GM18517 (cell line): ENCODE results near the gene TMEM109.

ENCODE experiments used
- ATAC-seq: cut with Tn5 transposase; IDR thresholded peaks from one replicate; pipeline ENCODE4 v1.9.1; 2021; ENCODE audit warnings: mild to moderate bottlenecking, moderate library complexity; ENCODE audit not compliant: unreplicated experiment

TMEM109 gene

GRCh38 chr11:60924906-60925853 lies 11.2 kb downstream of the TMEM109 start:
- no peak for ATAC-seq

GRCh38 chr11:60925868-60926267 lies 11.9 kb downstream of the TMEM109 start:
- no peak for ATAC-seq

DNA sequence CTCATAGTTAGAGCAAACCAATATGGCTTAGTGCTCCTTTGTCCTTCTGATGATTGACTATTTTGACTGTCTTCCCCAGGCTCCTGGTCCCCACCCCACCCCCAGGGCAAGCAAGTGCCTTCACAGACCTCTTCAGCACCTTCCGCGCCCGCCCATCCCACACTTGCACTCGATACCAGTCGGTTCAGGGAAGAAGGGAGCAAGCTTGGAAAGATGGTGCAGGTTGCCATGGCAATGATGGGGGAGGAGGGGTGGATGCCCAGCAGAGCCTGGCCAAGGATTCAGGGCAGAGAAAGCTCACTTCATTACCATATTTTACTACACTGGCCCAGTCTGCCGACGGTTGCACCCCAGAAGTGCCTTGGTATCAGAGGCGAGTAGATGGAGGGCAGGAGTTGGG lies 12.5 kb downstream of the TMEM109 start:
- no peak for ATAC-seq

- ATAC-seq = no peak
These were observed 13.2 kb downstream of the TMEM109 start for GRCh38 chr11:60927061-60927592.

DNA sequence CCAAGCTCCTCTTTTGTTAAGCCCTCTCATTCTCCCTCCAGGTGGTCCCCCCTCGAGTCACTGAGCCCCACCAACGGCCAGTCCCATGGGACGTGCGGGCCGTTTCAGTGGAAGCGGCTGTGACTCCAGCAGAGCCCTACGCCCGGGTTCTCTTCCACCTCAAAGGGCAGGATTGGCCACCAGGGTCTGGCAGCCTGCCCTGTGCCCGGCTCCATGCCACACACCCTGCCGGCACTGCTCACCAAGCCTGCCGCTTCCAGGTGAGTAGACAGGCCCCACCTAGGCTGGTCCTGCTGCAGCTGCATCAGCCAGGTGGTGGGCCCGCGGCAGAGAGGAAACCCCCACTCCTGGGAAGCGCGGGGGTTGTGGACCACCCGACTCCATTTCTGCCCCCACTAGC lies 13.6 kb downstream of the TMEM109 start:
- no peak for ATAC-seq

DNA sequence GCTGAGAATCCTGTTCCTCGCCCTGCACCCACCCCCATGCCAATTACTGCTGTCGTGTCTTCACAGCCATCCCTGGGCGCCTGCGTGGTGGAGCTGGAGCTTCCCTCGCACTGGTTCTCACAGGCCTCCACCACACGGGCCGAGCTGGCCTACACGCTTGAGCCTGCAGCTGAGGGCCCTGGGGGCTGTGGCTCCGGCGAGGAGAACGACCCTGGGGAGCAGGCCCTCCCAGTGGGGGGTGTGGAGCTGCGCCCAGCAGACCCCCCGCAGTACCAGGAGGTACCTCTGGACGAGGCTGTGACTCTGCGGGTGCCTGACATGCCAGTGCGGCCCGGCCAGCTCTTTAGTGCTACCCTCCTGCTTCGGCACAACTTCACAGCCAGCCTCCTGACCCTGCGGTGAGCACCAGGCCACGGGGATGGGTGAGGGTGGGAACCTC lies 14.6 kb downstream of the TMEM109 start:
- no peak for ATAC-seq

- no peak for ATAC-seq
These were observed 15.8 kb downstream of the TMEM109 start for GRCh38 chr11:60929764-60930163.

GRCh38 chr11:60930394-60930793 lies 16.4 kb downstream of the TMEM109 start:
- ATAC-seq = no peak

DNA sequence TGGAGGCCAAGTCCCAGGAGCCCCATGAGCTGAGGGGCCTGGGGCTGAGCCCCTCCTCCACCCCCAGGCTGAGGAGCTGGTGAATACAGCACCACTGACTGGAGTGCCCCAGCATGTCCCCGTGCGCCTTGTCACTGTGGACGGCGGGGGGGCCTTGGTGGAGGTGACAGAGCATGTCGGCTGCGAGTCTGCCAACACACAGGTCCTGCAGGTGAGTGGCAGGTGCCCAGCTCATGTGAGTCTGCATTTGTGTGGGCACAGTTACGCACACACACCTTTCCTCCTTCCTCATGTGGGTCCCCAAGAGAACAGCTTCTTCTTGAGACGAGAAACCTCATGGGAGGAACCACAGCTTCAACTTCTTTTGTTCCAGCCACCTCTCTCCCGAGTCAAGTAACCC lies 18.0 kb downstream of the TMEM109 start:
- no peak for ATAC-seq

GRCh38 chr11:60932605-60933356 lies 18.8 kb downstream of the TMEM109 start:
- no peak for ATAC-seq

GRCh38 chr11:60933416-60934123 lies 19.6 kb downstream of the TMEM109 start:
- ATAC-seq = no peak

- no peak for ATAC-seq
These were observed 20.3 kb downstream of the TMEM109 start for GRCh38 chr11:60934124-60934789.

DNA sequence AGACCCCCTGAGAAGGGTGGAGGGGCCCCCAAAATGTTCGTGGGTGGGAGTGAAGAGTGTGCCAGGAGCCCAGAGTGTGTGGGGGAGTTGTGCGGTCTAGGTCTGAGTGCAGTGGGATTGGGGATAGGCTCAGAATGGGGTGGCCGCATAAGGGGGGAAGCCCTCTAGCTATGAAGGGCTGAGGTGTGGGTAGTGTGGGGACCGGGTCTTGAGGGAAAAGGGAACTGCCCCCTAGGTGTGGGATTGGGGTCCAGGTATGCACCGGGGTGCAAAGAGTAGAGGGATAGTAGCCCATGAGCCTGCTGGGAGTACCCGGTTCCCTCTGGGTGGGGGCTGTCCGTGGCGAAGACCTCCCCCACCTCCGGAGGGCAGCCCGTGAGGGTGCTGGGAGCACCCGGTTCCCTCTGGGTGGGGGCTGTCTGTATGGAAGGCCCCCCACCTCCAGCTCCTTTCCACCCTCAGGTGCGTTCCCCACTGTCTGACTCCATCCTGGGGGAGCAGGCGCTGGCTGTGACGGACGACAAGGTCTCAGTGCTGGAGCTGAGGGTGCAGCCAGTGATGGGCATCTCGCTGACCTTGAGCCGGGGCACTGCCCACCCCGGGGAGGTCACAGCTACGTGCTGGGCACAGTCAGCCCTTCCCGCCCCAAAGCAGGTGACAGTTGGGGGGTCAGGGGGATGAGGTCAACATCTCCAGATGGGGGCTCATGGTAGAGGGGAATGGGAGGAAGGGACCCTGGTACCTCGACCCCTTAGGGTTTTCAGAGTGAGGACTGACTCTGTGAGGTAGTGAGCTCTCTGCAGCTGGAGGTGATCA lies 21.0 kb downstream of the TMEM109 start:
- no peak for ATAC-seq

DNA sequence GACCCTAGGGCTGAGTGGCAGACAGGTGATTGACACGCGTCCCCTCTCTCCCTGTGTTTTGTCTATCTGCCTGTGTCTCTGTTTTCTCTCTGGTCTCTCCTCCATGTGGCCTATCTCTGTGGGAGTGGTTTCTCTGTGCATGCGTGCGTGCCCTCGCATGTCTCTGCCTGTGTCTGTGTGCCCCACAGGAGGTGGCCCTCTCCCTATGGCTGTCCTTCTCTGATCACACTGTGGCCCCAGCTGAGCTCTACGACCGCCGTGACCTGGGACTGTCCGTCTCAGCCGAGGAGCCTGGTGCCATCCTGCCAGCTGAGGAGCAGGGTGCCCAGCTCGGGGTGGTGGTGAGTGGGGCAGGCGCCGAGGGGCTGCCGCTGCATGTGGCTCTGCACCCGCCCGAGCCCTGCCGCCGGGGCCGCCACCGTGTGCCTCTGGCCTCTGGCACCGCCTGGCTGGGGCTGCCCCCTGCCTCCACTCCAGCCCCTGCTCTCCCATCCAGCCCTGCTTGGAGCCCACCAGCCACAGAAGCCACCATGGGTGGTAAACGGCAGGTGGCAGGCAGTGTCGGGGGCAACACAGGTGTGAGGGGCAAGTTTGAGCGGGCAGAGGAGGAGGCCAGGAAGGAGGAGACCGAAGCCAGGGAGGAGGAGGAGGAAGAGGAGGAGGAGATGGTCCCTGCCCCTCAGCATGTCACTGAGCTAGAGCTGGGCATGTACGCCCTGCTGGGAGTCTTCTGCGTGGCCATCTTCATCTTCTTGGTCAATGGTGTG lies 21.9 kb downstream of the TMEM109 start:
- ATAC-seq = no peak

GRCh38 chr11:60936467-60937143 lies 22.6 kb downstream of the TMEM109 start:
- no peak for ATAC-seq

GRCh38 chr11:60937144-60937527 lies 23.2 kb downstream of the TMEM109 start:
- ATAC-seq = no peak

DNA sequence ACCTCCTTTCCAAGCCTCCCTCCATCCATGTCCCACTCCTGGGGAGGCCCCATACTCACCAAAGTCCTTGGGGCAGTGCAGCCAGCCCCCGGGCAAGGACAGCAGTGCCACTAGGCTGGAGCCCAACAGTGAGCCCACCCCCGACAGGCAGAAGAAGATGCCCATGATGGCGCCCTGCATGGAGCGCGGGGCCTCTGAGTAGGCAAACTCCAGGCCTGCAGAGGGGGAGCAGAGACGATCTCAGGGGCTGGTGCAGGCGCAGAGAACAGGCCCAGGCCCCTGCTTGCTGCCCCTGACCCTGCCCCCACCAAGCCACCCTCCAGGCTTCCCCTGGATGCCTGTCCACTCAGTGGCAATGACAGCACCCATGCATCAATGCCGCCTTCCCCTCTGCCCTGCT lies 23.9 kb downstream of the TMEM109 start:
- ATAC-seq = no peak

DNA sequence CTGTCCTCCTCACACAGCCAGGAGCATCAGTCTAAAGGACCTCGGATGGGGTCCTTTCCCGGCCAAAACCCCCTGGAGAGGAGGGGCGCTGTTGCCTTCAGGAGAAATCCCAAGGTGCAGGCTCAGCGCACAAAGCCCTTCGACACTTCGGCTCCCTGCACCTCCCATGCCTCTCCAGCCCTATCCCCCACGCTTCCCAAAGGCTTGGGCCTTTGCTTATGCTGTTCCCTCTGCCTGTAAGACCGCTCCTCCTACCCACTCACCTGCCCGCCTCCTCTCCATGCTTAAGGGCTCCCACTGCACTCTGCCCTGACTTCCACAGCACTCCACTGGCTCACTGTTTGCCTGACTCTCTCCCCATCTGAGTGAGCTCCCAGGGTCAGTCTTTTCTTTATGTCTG lies 24.5 kb downstream of the TMEM109 start:
- ATAC-seq = no peak
